Fibroblast of mammary gland (primary cell): Measurements from ENCODE around the gene MYO1G.

Source experiments
- DNase-seq: peaks from one replicate; pipeline ENCODE4 v3.0.0-alpha.2; 2010; ENCODE audit warnings: low read depth
- H3K4me3 ChIP-seq: 2 replicates; pipeline ENCODE4 v1.5.1; 2011; ENCODE audit warnings: low read depth, mild to moderate bottlenecking, low read length, moderate library complexity; ENCODE audit not compliant: control insufficient read depth
- TF ChIP-seq, protein P1 (sequence below): conservative IDR thresholded peaks from 2 replicates; pipeline ENCODE4 v1.5.1; 2011; ENCODE audit warnings: low read depth, low read length, inconsistent platforms; ENCODE audit not compliant: control insufficient read depth, insufficient read depth

The MYO1G gene

DNA sequence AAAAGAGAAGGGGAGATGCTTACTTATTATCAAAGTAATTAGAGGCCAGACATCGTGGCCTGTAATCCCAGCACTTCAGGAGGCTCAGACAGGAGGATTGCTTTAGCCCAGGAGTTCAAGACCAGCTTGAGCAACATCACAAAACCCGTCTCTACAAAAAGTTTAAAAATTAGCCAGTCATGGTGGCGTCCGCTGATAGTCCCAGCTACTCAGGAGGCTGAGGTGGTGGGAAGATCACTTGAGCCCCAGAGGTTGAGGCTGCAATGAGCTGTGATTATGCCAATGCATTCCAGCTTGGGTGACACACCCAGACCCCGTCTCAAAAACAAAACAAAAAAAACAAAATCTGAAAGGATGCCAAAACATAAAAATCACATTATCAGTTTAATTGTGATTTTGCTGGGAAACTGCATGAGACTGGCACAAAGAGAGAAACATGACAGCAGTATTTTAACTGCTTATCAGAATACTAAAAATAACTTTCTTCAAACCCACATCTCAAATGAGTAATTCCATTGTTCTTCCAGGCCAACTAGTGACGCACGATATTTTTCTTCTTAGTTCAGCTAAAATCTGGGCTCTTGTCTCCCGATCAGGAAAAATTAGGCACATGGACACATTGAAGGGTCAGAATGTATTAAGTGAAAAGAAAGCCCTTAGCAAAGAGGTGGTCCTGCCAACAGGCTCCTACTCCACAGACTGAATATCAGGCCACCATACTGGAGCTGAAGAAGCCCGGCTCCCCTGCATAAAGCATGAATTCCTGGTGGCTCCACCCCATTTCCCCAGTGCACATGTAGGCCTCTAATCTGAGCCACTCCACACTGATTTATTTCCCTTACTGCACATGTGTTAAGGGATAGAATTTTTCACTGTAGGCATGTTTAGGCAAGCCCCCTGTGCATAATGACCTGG is 11.6 kb upstream of the MYO1G start:
- TF ChIP-seq, protein P1, sequence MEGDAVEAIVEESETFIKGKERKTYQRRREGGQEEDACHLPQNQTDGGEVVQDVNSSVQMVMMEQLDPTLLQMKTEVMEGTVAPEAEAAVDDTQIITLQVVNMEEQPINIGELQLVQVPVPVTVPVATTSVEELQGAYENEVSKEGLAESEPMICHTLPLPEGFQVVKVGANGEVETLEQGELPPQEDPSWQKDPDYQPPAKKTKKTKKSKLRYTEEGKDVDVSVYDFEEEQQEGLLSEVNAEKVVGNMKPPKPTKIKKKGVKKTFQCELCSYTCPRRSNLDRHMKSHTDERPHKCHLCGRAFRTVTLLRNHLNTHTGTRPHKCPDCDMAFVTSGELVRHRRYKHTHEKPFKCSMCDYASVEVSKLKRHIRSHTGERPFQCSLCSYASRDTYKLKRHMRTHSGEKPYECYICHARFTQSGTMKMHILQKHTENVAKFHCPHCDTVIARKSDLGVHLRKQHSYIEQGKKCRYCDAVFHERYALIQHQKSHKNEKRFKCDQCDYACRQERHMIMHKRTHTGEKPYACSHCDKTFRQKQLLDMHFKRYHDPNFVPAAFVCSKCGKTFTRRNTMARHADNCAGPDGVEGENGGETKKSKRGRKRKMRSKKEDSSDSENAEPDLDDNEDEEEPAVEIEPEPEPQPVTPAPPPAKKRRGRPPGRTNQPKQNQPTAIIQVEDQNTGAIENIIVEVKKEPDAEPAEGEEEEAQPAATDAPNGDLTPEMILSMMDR: no peak
- H3K4me3 ChIP-seq: no peak overlapping the region
- peak; percentile 87 for DNase-seq

DNA sequence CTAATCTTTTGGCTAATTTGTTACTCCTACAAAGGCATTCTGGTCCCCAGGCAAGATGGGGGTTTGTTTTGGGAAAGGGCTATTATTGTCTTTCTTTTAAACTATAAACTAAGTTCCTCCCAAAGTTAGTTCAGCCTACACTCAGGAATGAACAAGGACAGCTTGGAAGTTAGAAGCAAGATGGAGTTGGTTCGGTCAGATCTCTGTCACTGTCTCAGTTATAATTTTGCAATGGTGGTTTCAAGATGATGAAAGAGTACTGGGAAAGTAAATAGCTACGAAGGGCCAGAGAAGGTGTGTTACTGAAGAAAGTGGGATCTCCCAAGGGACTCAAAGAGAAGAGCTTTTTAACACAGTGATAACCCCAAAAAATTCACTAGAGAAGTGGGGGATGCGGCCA is 10.3 kb upstream of the MYO1G start:
- no peak overlapping the region for H3K4me3 ChIP-seq
- DNase-seq: no peak
- TF ChIP-seq, protein P1: no peak

DNA sequence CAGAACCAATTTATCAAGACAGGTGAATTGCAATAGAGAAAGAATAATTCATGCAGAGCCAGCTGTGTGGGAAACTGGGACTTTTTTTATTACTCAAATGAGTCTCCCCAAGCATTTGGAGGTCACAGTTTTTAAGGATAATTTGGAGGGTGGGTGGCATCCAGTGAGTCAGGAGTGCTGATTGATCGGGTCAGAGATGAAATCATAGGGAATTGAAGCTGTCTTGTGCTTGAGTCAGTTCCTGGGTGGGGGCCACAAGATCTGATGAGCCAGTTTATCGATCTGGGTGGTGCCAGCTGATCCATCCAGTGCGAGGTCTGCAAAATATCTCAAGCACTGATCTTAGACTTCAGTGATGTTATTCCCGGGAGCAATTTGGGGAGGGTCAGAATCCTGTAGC is 9.9 kb upstream of the MYO1G start:
- TF ChIP-seq, protein P1: no peak
- H3K4me3 ChIP-seq: no peak overlapping the region
- DNase-seq: peak; percentile 25

DNA sequence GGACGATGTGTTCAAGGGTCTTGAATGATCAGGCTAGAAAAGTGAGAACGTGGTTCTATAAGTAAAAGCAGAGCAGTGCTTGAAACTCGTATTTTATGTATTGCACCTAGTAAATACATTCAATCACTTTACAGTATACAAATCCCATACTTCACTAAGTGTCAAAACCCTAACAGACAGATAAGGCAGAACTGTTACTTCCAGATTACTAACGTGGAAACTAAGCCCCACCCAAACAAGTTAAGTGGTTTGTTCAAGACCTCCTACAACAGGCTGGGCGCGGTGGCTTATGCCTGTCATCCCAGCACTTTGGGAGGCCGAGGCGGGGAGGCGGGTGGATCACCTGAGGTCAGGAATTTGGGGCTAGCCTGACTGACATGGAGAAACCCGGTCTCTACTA is 9.2 kb upstream of the MYO1G start:
- H3K4me3 ChIP-seq: no peak overlapping the region
- TF ChIP-seq, protein P1: no peak

DNA sequence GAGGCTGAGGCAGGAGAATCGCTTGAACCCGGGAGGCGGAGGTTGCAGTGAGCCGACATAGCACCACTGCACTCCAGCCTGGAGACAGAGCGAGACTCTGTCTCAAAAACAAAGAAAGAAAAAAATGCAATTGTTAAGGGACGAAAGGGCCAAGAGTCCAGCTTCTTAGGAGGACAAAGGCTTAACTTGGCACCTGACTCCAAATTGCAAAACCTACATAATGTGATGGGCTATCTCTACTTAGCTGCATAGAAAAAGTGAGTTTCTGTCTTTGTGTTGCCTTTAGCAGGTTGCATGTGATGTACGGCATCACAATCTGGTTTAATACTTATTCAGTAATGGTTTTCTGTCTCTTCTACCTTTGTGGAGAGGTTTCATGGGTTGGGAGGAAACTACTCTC is 8.6 kb upstream of the MYO1G start:
- TF ChIP-seq, protein P1: no peak
- DNase-seq: no peak
- no peak overlapping the region for H3K4me3 ChIP-seq

More for the DNA sequence above, 9.2 kb upstream of the MYO1G start:
- no peak for DNase-seq

DNA sequence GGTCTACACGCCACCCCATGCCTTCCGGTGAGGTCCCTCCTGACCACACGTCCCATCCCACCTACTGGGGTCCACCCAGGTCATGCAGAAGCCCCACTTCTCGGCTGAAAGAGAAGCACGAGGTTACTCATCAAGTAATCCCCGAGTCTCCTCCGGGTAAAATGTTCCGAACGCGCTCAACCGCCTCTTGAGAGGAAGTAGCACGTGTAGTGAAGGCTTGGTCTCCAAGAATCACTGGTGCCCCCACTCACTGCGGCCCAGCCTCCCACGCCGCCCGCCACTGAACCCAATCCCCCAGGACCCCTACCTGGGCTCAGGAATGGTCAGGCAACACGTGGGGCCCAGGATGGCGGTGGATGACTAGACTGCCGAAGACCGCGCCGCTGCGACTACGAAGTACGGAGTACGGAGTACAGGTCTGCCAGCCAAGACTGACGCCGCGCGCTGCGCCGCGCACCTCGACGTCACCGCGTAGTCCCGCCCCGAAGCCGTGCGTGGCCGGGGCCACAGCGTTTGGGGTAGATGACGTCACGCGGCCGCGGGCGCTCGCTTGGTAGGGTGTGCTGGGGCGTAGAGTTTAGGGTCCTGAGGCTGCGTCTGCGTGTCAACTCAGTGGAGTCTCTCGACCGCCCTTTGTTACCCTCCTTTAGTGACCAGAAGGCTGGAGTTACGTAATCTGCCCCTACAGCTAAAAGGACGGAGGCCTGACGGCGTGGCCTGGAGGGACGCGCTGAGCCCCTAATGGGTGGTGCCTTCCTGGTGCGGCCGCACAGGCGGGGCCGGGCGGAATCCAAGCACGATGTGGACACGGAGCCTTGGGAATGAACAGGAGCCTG is 7.6 kb upstream of the MYO1G start:
- peak; percentile 95 for DNase-seq
- TF ChIP-seq, protein P1: no peak
- peak overlapping the region; percentile 82 for H3K4me3 ChIP-seq
